SK-N-SH (cell line): ENCODE results near the gene BCL11A.

ENCODE experiments used
- EP300 ChIP-seq, 2 experiments: IDR thresholded peaks; 2 replicates each; pipeline versions ENCODE4 v1.4.0 to v1.6.1; 2012; ENCODE audit warnings: borderline replicate concordance in 1 of 2, low read depth in 1 of 2, low read length in 1 of 2
- RAD21 ChIP-seq: IDR thresholded peaks from 2 replicates; pipeline ENCODE4 v1.6.1; 2012; ENCODE audit warnings: mild to moderate bottlenecking, low read length
- RFX5 ChIP-seq: IDR thresholded peaks from 2 replicates; pipeline ENCODE4 v1.6.1; 2012; ENCODE audit warnings: mild to moderate bottlenecking, improper control_type of control experiment, low read length
- YY1 ChIP-seq: IDR thresholded peaks from 2 replicates; pipeline ENCODE4 v1.4.0; 2012; ENCODE audit warnings: low read depth, mild to moderate bottlenecking
- TF ChIP-seq, protein P1 (sequence below): fragments of 200-600 bp; sonication (generic); IDR thresholded peaks from 2 replicates; pipeline ENCODE4 v1.6.1; 2017; ENCODE audit warnings: antibody characterized with exemption, mild to moderate bottlenecking, moderate library complexity

- TF ChIP-seq, protein P1, sequence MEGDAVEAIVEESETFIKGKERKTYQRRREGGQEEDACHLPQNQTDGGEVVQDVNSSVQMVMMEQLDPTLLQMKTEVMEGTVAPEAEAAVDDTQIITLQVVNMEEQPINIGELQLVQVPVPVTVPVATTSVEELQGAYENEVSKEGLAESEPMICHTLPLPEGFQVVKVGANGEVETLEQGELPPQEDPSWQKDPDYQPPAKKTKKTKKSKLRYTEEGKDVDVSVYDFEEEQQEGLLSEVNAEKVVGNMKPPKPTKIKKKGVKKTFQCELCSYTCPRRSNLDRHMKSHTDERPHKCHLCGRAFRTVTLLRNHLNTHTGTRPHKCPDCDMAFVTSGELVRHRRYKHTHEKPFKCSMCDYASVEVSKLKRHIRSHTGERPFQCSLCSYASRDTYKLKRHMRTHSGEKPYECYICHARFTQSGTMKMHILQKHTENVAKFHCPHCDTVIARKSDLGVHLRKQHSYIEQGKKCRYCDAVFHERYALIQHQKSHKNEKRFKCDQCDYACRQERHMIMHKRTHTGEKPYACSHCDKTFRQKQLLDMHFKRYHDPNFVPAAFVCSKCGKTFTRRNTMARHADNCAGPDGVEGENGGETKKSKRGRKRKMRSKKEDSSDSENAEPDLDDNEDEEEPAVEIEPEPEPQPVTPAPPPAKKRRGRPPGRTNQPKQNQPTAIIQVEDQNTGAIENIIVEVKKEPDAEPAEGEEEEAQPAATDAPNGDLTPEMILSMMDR = no peak
- TF ChIP-seq YY1 (no peak), RFX5 (no peak), EP300 (IDR thresholded peaks at IDR 0.05; ENCODE audit: borderline replicate concordance in 1 of 2, low read depth in 1 of 2, low read length in 1 of 2) (no peak), RAD21 (no peak)
These were observed 144.5 kb downstream of the BCL11A start for GRCh38 chr2:60408811-60409530.
